ENCODE data around the gene MYB.
"Not testable (repeated sequence)": the region's sequence is repeated elsewhere in the genome, so short reads cannot be mapped to it uniquely, and the experiment has no call there.

MYB gene

DNA sequence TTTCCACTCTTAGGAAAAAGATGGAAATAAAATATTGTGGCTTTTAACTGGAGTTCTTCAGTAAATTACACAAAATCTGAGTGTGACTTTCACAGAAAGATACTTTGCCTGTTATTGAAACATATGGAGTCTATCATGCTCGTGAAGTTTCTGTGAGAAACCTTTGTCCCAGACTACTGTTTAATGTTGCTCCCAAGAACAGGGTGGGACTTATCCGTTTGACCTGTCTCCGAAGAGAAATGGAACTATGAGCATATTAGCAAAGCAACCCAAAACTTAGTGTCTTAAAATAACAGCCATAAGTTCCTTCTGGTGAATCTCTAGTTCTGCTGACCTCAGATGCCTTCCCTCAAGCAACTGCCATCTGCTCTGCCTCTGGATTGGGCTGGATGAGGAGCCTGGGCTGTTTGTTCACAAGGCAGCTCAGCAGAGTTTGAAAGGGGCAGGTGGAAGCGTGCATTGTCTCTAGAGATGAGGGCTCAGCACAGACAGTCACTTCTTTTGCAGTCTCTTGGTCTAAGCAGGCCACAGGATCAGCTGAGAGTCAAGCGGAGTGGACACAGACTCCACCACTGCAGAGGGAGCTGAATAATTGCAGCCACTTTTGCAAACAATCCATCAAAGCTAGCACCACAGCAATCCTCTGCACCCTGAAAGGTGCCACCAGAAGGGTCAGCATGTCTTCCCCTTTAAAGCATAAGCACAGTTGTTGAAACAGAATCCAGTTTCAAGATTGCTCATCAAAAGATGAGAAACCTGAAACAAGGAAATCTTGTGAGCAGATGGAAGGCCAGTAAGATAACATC lies 52.8 kb downstream of the MYB start:
- Histone ChIP-seq H3K36me3 (ENCODE audit: control insufficient read depth, insufficient read depth, low read length) (no peaks in the 10 kb centered on the region), H3K9me3 (ENCODE audit: control insufficient read depth, low read length) (no peaks in the 10 kb centered on the region), H3K27ac (ENCODE audit: low read depth, low read length, severe bottlenecking) (no peak overlapping the region), H3K4me1 (ENCODE audit: control insufficient read depth, insufficient read depth, low read length, poor library complexity, severe bottlenecking) (peaks cover 10% of the 10 kb centered on the region), H3K4me3 (ENCODE audit: extremely low read depth, insufficient read depth, low read length, poor library complexity, severe bottlenecking) (no peak overlapping the region)
- 92 to 94% methylated on average over 3 to 5 of the region's 5 CpGs for WGBS, 2 experiments (ENCODE audit: insufficient coverage in 2 of 2)

GRCh38 chr6:135234492-135234780 lies 53.3 kb downstream of the MYB start:
- H3K4me3 ChIP-seq (ENCODE audit: extremely low read depth, insufficient read depth, low read length, poor library complexity, severe bottlenecking) = no peak overlapping the region

GRCh38 chr6:135235716-135236115 lies 54.6 kb downstream of the MYB start:
- peaks cover 9% of the 10 kb centered on the region for H3K4me1 ChIP-seq (ENCODE audit: control insufficient read depth, insufficient read depth, low read length, poor library complexity, severe bottlenecking)
- 76 to 93% methylated on average over 5 of the region's 5 CpGs for WGBS, 2 experiments (ENCODE audit: insufficient coverage in 2 of 2)
- H3K4me3 ChIP-seq (ENCODE audit: extremely low read depth, insufficient read depth, low read length, poor library complexity, severe bottlenecking) = no peak overlapping the region
- H3K36me3 ChIP-seq (ENCODE audit: control insufficient read depth, insufficient read depth, low read length) = no peaks in the 10 kb centered on the region
- no peaks in the 10 kb centered on the region for H3K9me3 ChIP-seq (ENCODE audit: control insufficient read depth, low read length)
- H3K27ac ChIP-seq (ENCODE audit: low read depth, low read length, severe bottlenecking) = no peak overlapping the region

More at GRCh38 chr6:135234492-135234780, 53.3 kb downstream of the MYB start:
- H3K9me3 ChIP-seq (ENCODE audit: control insufficient read depth, low read length) = no peaks in the 10 kb centered on the region
- H3K36me3 ChIP-seq (ENCODE audit: control insufficient read depth, insufficient read depth, low read length) = no peaks in the 10 kb centered on the region
- H3K27ac ChIP-seq (ENCODE audit: low read depth, low read length, severe bottlenecking) = no peak overlapping the region
- WGBS, 2 experiments (ENCODE audit: insufficient coverage in 2 of 2) = no CpG with 5 or more reads among the region's 1 CpG
- peaks cover 10% of the 10 kb centered on the region for H3K4me1 ChIP-seq (ENCODE audit: control insufficient read depth, insufficient read depth, low read length, poor library complexity, severe bottlenecking)

GRCh38 chr6:135236319-135236718 lies 55.2 kb downstream of the MYB start:
- no peaks in the 10 kb centered on the region for H3K9me3 ChIP-seq (ENCODE audit: control insufficient read depth, low read length)
- H3K36me3 ChIP-seq (ENCODE audit: control insufficient read depth, insufficient read depth, low read length) = no peaks in the 10 kb centered on the region
- H3K4me3 ChIP-seq (ENCODE audit: extremely low read depth, insufficient read depth, low read length, poor library complexity, severe bottlenecking) = no peak overlapping the region
- H3K4me1 ChIP-seq (ENCODE audit: control insufficient read depth, insufficient read depth, low read length, poor library complexity, severe bottlenecking) = peaks cover 3% of the 10 kb centered on the region
- no peak overlapping the region for H3K27ac ChIP-seq (ENCODE audit: low read depth, low read length, severe bottlenecking)
- WGBS, 2 experiments (ENCODE audit: insufficient coverage in 2 of 2) = 90 to 91% methylated on average over 1 of the region's 1 CpG

DNA sequence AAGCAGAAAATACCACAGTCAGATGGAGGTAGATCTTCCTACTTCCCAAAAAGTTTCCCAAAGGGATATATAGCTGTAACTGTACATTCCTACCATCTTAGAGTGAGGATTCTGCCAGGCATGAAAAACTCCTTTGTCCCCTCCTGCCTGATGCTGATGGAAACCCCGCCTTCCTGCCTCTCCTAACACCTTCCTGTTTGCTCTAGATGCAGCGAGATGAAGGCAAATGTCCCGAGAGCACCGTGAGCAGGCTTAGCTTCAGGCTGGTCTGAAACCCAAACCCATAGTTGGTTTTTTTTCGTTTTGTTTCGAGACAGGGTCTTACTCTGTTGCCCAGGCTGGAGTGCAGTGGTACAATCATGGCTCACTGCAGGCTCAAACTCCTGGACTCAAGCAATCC lies 55.6 kb downstream of the MYB start:
- H3K27ac ChIP-seq (ENCODE audit: low read depth, low read length, severe bottlenecking) = no peak overlapping the region
- WGBS, 2 experiments (ENCODE audit: insufficient coverage in 2 of 2) = 80 to 83% methylated on average over 6 of the region's 6 CpGs
- no peaks in the 10 kb centered on the region for H3K36me3 ChIP-seq (ENCODE audit: control insufficient read depth, insufficient read depth, low read length)

DNA sequence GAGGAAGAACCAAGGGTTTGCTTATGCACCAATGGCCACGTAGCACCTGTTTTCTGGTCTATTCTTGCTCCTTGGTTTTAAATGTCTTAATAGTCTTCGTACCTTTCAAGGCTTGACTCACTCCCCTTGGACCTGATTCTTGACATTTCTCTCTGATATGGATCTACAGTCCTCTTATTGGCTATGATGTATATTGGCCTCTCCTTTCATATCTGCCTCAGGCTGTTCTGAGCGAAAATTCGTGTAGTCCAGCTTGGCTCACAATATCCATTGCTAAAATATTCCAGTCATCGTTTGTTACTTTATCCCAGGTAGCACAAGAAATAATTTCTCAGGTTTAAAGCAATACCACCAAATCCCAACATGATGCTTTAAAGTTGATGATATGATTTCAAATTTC lies 59.6 kb downstream of the MYB start:
- Histone ChIP-seq H3K9me3 (ENCODE audit: control insufficient read depth, low read length) (no peaks in the 10 kb centered on the region), H3K4me1 (ENCODE audit: control insufficient read depth, insufficient read depth, low read length, poor library complexity, severe bottlenecking) (no peaks in the 10 kb centered on the region), H3K4me3 (ENCODE audit: extremely low read depth, insufficient read depth, low read length, poor library complexity, severe bottlenecking) (no peak overlapping the region), H3K36me3 (ENCODE audit: control insufficient read depth, insufficient read depth, low read length) (no peaks in the 10 kb centered on the region), H3K27ac (ENCODE audit: low read depth, low read length, severe bottlenecking) (no peak overlapping the region)
- WGBS, 2 experiments (ENCODE audit: insufficient coverage in 2 of 2) = 81% methylated on average over 2 of the region's 5 CpGs; no CpG with 5 or more reads in 1 of the 2 experiments

More for the DNA sequence above, 55.6 kb downstream of the MYB start:
- H3K4me3 ChIP-seq (ENCODE audit: extremely low read depth, insufficient read depth, low read length, poor library complexity, severe bottlenecking) = no peak overlapping the region
- no peaks in the 10 kb centered on the region for H3K4me1 ChIP-seq (ENCODE audit: control insufficient read depth, insufficient read depth, low read length, poor library complexity, severe bottlenecking)
- no peaks in the 10 kb centered on the region for H3K9me3 ChIP-seq (ENCODE audit: control insufficient read depth, low read length)

GRCh38 chr6:135243871-135244796 lies 63.0 kb downstream of the MYB start:
- no peaks in the 10 kb centered on the region for H3K9me3 ChIP-seq (ENCODE audit: control insufficient read depth, low read length)
- no peak overlapping the region for H3K4me3 ChIP-seq (ENCODE audit: extremely low read depth, insufficient read depth, low read length, poor library complexity, severe bottlenecking)
- no peaks in the 10 kb centered on the region for H3K36me3 ChIP-seq (ENCODE audit: control insufficient read depth, insufficient read depth, low read length)
- WGBS, 2 experiments (ENCODE audit: insufficient coverage in 2 of 2) = 97% methylated on average over 6 of the region's 7 CpGs; no CpG with 5 or more reads in 1 of the 2 experiments
- H3K4me1 ChIP-seq (ENCODE audit: control insufficient read depth, insufficient read depth, low read length, poor library complexity, severe bottlenecking) = peaks cover 2% of the 10 kb centered on the region
- no peak overlapping the region for H3K27ac ChIP-seq (ENCODE audit: low read depth, low read length, severe bottlenecking)

GRCh38 chr6:135244805-135245204 lies 63.7 kb downstream of the MYB start:
- no peak overlapping the region for H3K27ac ChIP-seq (ENCODE audit: low read depth, low read length, severe bottlenecking)
- H3K36me3 ChIP-seq (ENCODE audit: control insufficient read depth, insufficient read depth, low read length) = no peaks in the 10 kb centered on the region
- H3K9me3 ChIP-seq (ENCODE audit: control insufficient read depth, low read length) = no peaks in the 10 kb centered on the region
- WGBS, 2 experiments (ENCODE audit: insufficient coverage in 2 of 2) = 100% methylated on average over 3 to 5 of the region's 6 CpGs
- no peak overlapping the region for H3K4me3 ChIP-seq (ENCODE audit: extremely low read depth, insufficient read depth, low read length, poor library complexity, severe bottlenecking)
- H3K4me1 ChIP-seq (ENCODE audit: control insufficient read depth, insufficient read depth, low read length, poor library complexity, severe bottlenecking) = peaks cover 8% of the 10 kb centered on the region

GRCh38 chr6:135246412-135247012 lies 65.4 kb downstream of the MYB start:
- not testable (repeated sequence) for H3K4me3 ChIP-seq (ENCODE audit: extremely low read depth, insufficient read depth, low read length, poor library complexity, severe bottlenecking); H3K27ac ChIP-seq (ENCODE audit: low read depth, low read length, severe bottlenecking); H3K9me3 ChIP-seq (ENCODE audit: control insufficient read depth, low read length); H3K36me3 ChIP-seq (ENCODE audit: control insufficient read depth, insufficient read depth, low read length)
- peaks cover 25% of the 10 kb centered on the region for H3K4me1 ChIP-seq (ENCODE audit: control insufficient read depth, insufficient read depth, low read length, poor library complexity, severe bottlenecking)
- WGBS, 2 experiments (ENCODE audit: insufficient coverage in 2 of 2) = 94% methylated on average over 5 of the region's 8 CpGs

DNA sequence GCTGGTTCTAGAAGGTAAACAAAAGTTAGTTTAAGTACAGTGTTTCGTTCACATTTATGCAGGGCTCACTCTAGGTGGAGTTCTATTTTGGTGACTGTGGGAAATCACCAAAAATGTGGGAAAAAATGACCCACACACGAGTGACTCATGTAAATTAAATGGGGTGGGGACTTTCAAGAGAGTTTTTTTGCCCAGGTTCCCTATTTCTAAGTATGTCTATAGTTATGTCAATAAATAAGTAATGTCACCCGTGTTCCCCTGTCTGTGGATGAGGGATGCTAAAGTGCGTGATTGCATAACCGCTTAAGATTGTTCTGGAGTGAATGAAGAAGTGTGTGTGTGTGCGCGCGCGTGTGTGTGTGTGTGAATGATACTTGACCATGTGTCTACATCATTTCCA lies 69.1 kb downstream of the MYB start:
- Histone ChIP-seq H3K4me3 (ENCODE audit: extremely low read depth, insufficient read depth, low read length, poor library complexity, severe bottlenecking) (no peak overlapping the region), H3K27ac (ENCODE audit: low read depth, low read length, severe bottlenecking) (no peak overlapping the region), H3K4me1 (ENCODE audit: control insufficient read depth, insufficient read depth, low read length, poor library complexity, severe bottlenecking) (peaks cover 42% of the 10 kb centered on the region), H3K9me3 (ENCODE audit: control insufficient read depth, low read length) (no peaks in the 10 kb centered on the region), H3K36me3 (ENCODE audit: control insufficient read depth, insufficient read depth, low read length) (no peaks in the 10 kb centered on the region)
- 79 to 93% methylated on average over 3 to 4 of the region's 9 CpGs for WGBS, 2 experiments (ENCODE audit: insufficient coverage in 2 of 2)
